DND-41 (cell line): ENCODE data around the gene ABCA7.

Source experiments
- EZH2 ChIP-seq: IDR thresholded peaks from 3 replicates; pipeline ENCODE4 v1.6.1; 2012; ENCODE audit warnings: borderline replicate concordance, low read depth, mild to moderate bottlenecking, moderate library complexity, low read length, inconsistent platforms; ENCODE audit not compliant: severe bottlenecking
- TF ChIP-seq, protein P1 (sequence below): IDR thresholded peaks from 2 replicates; pipeline ENCODE4 v1.5.1; 2012; ENCODE audit warnings: borderline replicate concordance, low read length, moderate library complexity, mild to moderate bottlenecking; ENCODE audit not compliant: poor library complexity, severe bottlenecking; ENCODE audit errors: extremely low read depth

GRCh38 chr19:1000095-1000494, 39.8 kb upstream of the ABCA7 start, which contains the start of gene GRIN3B:
- TF ChIP-seq, protein P1, sequence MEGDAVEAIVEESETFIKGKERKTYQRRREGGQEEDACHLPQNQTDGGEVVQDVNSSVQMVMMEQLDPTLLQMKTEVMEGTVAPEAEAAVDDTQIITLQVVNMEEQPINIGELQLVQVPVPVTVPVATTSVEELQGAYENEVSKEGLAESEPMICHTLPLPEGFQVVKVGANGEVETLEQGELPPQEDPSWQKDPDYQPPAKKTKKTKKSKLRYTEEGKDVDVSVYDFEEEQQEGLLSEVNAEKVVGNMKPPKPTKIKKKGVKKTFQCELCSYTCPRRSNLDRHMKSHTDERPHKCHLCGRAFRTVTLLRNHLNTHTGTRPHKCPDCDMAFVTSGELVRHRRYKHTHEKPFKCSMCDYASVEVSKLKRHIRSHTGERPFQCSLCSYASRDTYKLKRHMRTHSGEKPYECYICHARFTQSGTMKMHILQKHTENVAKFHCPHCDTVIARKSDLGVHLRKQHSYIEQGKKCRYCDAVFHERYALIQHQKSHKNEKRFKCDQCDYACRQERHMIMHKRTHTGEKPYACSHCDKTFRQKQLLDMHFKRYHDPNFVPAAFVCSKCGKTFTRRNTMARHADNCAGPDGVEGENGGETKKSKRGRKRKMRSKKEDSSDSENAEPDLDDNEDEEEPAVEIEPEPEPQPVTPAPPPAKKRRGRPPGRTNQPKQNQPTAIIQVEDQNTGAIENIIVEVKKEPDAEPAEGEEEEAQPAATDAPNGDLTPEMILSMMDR = peak; percentile 37
- TF ChIP-seq EZH2 = no peak
